Prostate gland (tissue), 2 donors: ENCODE measurements around the gene CD302. TPM values are rescaled to one million over a fixed set of nuclear protein-coding genes. Genes with fewer than 3 reads are reported as not detected.

Experiments
- DNase-seq: peaks from one replicate; pipeline ENCODE4 v3.0.0-alpha.2; 2019; ENCODE audit warnings: low spot score
- H3K27ac ChIP-seq, 2 donors: fragments of 200-600 bp; sonication (generic); 2 replicates each; pipeline ENCODE4 v1.5.1; 2017 to 2019
- H3K27me3 ChIP-seq: fragments of 200-600 bp; sonication (generic); replicated peaks from 2 replicates; pipeline ENCODE4 v1.5.1; 2019; ENCODE audit not compliant: insufficient read depth
- H3K36me3 ChIP-seq, 2 donors: fragments of 200-600 bp; sonication (generic); 1 replicate in 1 of 2; 2 replicates in 1 of 2; pipeline versions ENCODE4 v1.5.1 to v1.8.1; 2017 to 2019
- H3K4me1 ChIP-seq: fragments of 200-600 bp; sonication (generic); replicated peaks from 2 replicates; pipeline ENCODE4 v1.5.1; 2019
- H3K4me3 ChIP-seq, 2 donors: fragments of 200-600 bp; sonication (generic); 2 replicates each; pipeline ENCODE4 v1.5.1; 2017 to 2019
- H3K9me3 ChIP-seq: fragments of 200-600 bp; sonication (generic); 2 replicates; pipeline ENCODE4 v1.5.1; 2017
- POLR2A ChIP-seq: fragments of 450-650 bp; IDR thresholded peaks from one replicate; pipeline ENCODE4 v1.6.1; 2016; ENCODE audit warnings: antibody characterized with exemption, mild to moderate bottlenecking
- POLR2AphosphoS5 ChIP-seq: sonication (generic); formaldehyde crosslinking; IDR thresholded peaks from one replicate; pipeline ENCODE4 v1.6.1; 2017; ENCODE audit warnings: antibody characterized with exemption
- WGBS: methylation state at CpG from one replicate; pipeline ENCODE4 v1.1.5; 2018; 5-methylcytosine and 5-hydroxymethylcytosine counted together
- intact Hi-C: fragments of 100-400 bp; cut with DNase I; formaldehyde crosslinking; loops from one replicate; pipeline ENCODE4 v1.14.2; 2022
- total RNA-seq, 2 donors: library from RNA; depleted of rRNA; stranded (reverse); fragments of >200 nt; gene quantifications; one replicate each; pipeline ENCODE4 v1.1.0, GENCODE V29; 2016
- TF ChIP-seq, protein P1 (sequence below), 4 experiments: fragments of 200-600 bp in 2 of 4; fragments of 450-650 bp in 2 of 4; sonication (generic) in 2 of 4; IDR thresholded peaks; 1 replicate in 3 of 4; 2 replicates in 1 of 4; pipeline ENCODE4 v1.5.1; 2016 to 2019; ENCODE audit warnings: antibody characterized with exemption in 4 of 4, mild to moderate bottlenecking in 2 of 4, moderate library complexity in 2 of 4

CD302 gene
- total RNA-seq, 2 donors from 2014 or later: 39.3 to 40.4 TPM

DNA sequence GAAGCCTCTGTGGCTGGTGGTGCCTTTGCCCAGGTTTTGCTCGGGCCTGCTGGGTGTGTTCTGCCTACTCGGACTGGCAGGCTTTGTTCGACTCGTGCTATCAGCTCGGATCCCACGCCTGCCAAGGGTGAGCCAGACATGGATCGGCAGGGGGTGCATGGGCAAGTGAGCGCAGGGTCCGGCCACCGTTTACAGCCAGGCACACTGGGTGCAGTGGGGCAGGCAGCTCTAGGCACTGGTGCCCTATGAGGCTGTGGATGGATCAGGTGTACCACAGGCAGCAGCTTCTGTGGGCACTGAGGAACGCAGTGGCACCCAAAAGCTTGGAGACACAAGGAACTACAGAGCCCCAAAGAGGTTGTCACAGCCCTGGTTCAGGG is 60.1 kb downstream of the CD302 start:
- intact Hi-C loops: no loop called here
- no peaks in the 10 kb centered on the region for H3K9me3 ChIP-seq
- DNase-seq: no peak
- TF ChIP-seq POLR2A (no peak), POLR2AphosphoS5 (no peak)
- TF ChIP-seq, protein P1, sequence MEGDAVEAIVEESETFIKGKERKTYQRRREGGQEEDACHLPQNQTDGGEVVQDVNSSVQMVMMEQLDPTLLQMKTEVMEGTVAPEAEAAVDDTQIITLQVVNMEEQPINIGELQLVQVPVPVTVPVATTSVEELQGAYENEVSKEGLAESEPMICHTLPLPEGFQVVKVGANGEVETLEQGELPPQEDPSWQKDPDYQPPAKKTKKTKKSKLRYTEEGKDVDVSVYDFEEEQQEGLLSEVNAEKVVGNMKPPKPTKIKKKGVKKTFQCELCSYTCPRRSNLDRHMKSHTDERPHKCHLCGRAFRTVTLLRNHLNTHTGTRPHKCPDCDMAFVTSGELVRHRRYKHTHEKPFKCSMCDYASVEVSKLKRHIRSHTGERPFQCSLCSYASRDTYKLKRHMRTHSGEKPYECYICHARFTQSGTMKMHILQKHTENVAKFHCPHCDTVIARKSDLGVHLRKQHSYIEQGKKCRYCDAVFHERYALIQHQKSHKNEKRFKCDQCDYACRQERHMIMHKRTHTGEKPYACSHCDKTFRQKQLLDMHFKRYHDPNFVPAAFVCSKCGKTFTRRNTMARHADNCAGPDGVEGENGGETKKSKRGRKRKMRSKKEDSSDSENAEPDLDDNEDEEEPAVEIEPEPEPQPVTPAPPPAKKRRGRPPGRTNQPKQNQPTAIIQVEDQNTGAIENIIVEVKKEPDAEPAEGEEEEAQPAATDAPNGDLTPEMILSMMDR (IDR thresholded peaks at IDR 0.05): no peak
- H3K4me1 ChIP-seq: no peaks in the 10 kb centered on the region
- H3K4me3 ChIP-seq: no peak overlapping the region
- no peak overlapping the region for H3K27ac ChIP-seq
- H3K27me3 ChIP-seq: no peaks in the 10 kb centered on the region
- no peaks in the 10 kb centered on the region for H3K36me3 ChIP-seq
- 99% methylated on average over 10 of the region's 11 CpGs for WGBS

GRCh38 chr2:159737292-159737916 is 60.6 kb downstream of the CD302 start:
- Histone ChIP-seq H3K36me3 (no peaks in the 10 kb centered on the region), H3K4me1 (no peaks in the 10 kb centered on the region), H3K4me3 (no peak overlapping the region), H3K27me3 (no peaks in the 10 kb centered on the region), H3K9me3 (no peaks in the 10 kb centered on the region), H3K27ac (no peak overlapping the region)
- WGBS: 100% methylated on average over 1 of the region's 1 CpG
- intact Hi-C loops: no loop called here
- DNase-seq: no peak
- TF ChIP-seq POLR2AphosphoS5: no peak

DNA sequence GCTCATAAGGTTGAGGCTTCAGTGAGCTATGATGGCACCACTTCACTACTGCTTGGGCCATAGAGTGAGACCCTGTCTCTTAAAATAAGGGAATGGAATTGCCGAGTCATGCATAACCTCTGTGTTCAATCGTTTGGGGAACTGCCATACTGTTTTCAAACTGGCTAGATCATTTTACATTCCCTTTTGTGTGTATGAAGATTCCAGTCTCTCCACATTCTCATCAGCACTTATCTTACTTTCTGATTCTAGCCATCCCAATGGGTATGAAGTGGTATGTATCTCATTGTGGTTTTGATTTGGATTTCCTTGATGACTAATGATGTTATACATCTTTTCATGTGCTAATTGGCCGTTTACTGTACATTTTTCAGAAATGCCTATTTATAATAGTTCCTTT is 62.0 kb downstream of the CD302 start:
- H3K27ac ChIP-seq: no peak overlapping the region
- no peak overlapping the region for H3K4me3 ChIP-seq
- 82% methylated on average over 3 of the region's 3 CpGs for WGBS
- TF ChIP-seq POLR2A: no peak
- TF ChIP-seq, protein P1 (IDR thresholded peaks at IDR 0.05): no peak
- TF ChIP-seq POLR2AphosphoS5: no peak
- no peaks in the 10 kb centered on the region for H3K27me3 ChIP-seq
- H3K9me3 ChIP-seq: no peaks in the 10 kb centered on the region
- intact Hi-C loops: no loop called here
- peaks cover 0 to 4% of the 10 kb centered on the region in 2 donors for H3K36me3 ChIP-seq
- no peak for DNase-seq
- no peaks in the 10 kb centered on the region for H3K4me1 ChIP-seq

DNA sequence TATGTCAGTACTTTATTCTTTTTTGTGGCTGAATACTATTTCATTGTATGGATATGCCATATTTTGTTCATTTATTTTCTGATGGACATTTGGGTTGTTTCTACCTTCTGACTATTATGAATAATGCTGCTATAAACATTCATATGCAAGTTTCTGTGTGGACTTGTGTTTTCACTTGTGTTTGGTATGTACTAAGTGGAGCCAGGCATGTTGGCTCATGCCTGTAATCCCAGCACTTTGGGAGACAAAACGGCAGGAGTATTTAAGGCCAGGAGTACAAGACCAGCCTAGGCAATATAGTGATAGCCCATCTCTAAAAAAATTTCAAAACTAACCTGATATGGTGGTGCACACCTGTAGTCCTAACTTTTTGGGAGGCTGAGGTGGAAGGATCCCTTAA is 62.4 kb downstream of the CD302 start:
- H3K4me3 ChIP-seq: no peak overlapping the region
- H3K27me3 ChIP-seq: no peaks in the 10 kb centered on the region
- H3K27ac ChIP-seq: no peak overlapping the region
- WGBS: 35% methylated on average over 1 of the region's 1 CpG
- H3K36me3 ChIP-seq: peaks cover 0 to 4% of the 10 kb centered on the region in 2 donors
- H3K4me1 ChIP-seq: no peaks in the 10 kb centered on the region
- intact Hi-C loops: no loop called here
- no peaks in the 10 kb centered on the region for H3K9me3 ChIP-seq
- no peak for DNase-seq
- TF ChIP-seq, protein P1 (IDR thresholded peaks at IDR 0.05): no peak
- TF ChIP-seq POLR2A (no peak), POLR2AphosphoS5 (no peak)

GRCh38 chr2:159728629-159729028 is 69.4 kb downstream of the CD302 start:
- TF ChIP-seq, protein P1 (IDR thresholded peaks at IDR 0.05): no peak
- TF ChIP-seq POLR2AphosphoS5: no peak
- no peak for TF ChIP-seq POLR2A
- no peak overlapping the region for H3K4me3 ChIP-seq
- intact Hi-C loops: no loop called here
- H3K4me1 ChIP-seq: no peaks in the 10 kb centered on the region
- no peak overlapping the region for H3K27ac ChIP-seq
- DNase-seq: no peak
- 65% methylated on average over 3 of the region's 3 CpGs for WGBS
- H3K27me3 ChIP-seq: no peaks in the 10 kb centered on the region
- no peaks in the 10 kb centered on the region for H3K9me3 ChIP-seq
- H3K36me3 ChIP-seq: peaks cover 0 to 4% of the 10 kb centered on the region in 2 donors
